Ascending aorta (tissue), 2 donors: Measurements from ENCODE around the gene NOL4L. TPM values are rescaled to one million over a fixed set of nuclear protein-coding genes. Genes with fewer than 3 reads are reported as not detected.

Experiments used
- DNase-seq, 2 donors: peaks; one replicate each; pipeline ENCODE4 v3.0.0-alpha.2; 2019; ENCODE audit warnings: low spot score in 2 of 2
- H3K27ac ChIP-seq, 2 donors: fragments of 200-600 bp; sonication (generic); one replicate each; pipeline ENCODE4 v1.5.1; 2016 to 2017; ENCODE audit warnings: mild to moderate bottlenecking in 1 of 2
- H3K27me3 ChIP-seq: fragments of 200-600 bp; sonication (generic); one replicate; pipeline ENCODE4 v1.5.1; 2017
- H3K36me3 ChIP-seq, 2 donors: fragments of 200-600 bp; sonication (generic); one replicate each; pipeline ENCODE4 v1.5.1; 2016
- H3K4me1 ChIP-seq, 2 donors: fragments of 200-600 bp; sonication (generic); one replicate each; pipeline ENCODE4 v1.5.1; 2016 to 2017; ENCODE audit warnings: mild to moderate bottlenecking in 1 of 2
- H3K4me3 ChIP-seq, 2 donors: fragments of 200-600 bp; sonication (generic); one replicate each; pipeline ENCODE4 v1.5.1; 2016 to 2017; ENCODE audit warnings: mild to moderate bottlenecking in 1 of 2
- H3K9me3 ChIP-seq, 2 donors: fragments of 200-600 bp; sonication (generic); one replicate each; pipeline ENCODE4 v1.5.1; 2016
- CTCF ChIP-seq, 3 experiments: fragments of 200-600 bp in 2 of 3; fragments of 450-650 bp in 1 of 3; sonication (generic) in 2 of 3; IDR thresholded peaks; one replicate each; pipeline ENCODE4 v1.5.1; 2016 to 2019; ENCODE audit warnings: antibody characterized with exemption in 3 of 3, mild to moderate bottlenecking in 1 of 3, moderate library complexity in 1 of 3
- intact Hi-C: fragments of 100-400 bp; cut with DNase I; formaldehyde crosslinking; loops from one replicate; pipeline ENCODE4 v1.15.1; 2023
- total RNA-seq: library from RNA; depleted of rRNA; stranded (reverse); fragments of >200 nt; gene quantifications from one replicate; pipeline ENCODE4 v1.1.0, GENCODE V29; 2016

NOL4L gene
- total RNA-seq, 1 donor from 2014 or later, result 19.8 TPM

GRCh38 chr20:32583581-32584070, 1.5 kb downstream of the NOL4L start:
- DNase-seq, result no peak
- Histone ChIP-seq H3K4me3 (peak overlapping the region; percentile 69 to 93), H3K4me1 (peaks cover 0 to 6% of the 10 kb centered on the region in 2 donors), H3K36me3 (no peaks in the 10 kb centered on the region), H3K27me3 (no peaks in the 10 kb centered on the region), H3K27ac (peak overlapping the region in 1 of 2 donors; percentile 1), H3K9me3 (no peaks in the 10 kb centered on the region)
- no peak for TF ChIP-seq CTCF (IDR thresholded peaks at IDR 0.05)
- intact Hi-C loops, result no loop called here

GRCh38 chr20:32582659-32583580, 2.2 kb downstream of the NOL4L start:
- H3K27ac ChIP-seq, result peak overlapping the region in 1 of 2 donors; percentile 1
- no peaks in the 10 kb centered on the region for H3K36me3 ChIP-seq
- no peak for DNase-seq
- peak overlapping the region; percentile 69 to 93 for H3K4me3 ChIP-seq
- no peaks in the 10 kb centered on the region for H3K9me3 ChIP-seq
- no peak for TF ChIP-seq CTCF (IDR thresholded peaks at IDR 0.05)
- intact Hi-C loops, result no loop called here
- peaks cover 0 to 6% of the 10 kb centered on the region in 2 donors for H3K4me1 ChIP-seq
- no peaks in the 10 kb centered on the region for H3K27me3 ChIP-seq

- H3K27me3 ChIP-seq, result no peaks in the 10 kb centered on the region
- H3K27ac ChIP-seq, result no peak overlapping the region
- peaks cover 0 to 6% of the 10 kb centered on the region in 2 donors for H3K4me1 ChIP-seq
- no peaks in the 10 kb centered on the region for H3K36me3 ChIP-seq
- no peak for TF ChIP-seq CTCF (IDR thresholded peaks at IDR 0.05)
- no peaks in the 10 kb centered on the region for H3K9me3 ChIP-seq
- H3K4me3 ChIP-seq, result no peak overlapping the region
- no peak for DNase-seq
- intact Hi-C loops, result no loop called here
Measured at GRCh38 chr20:32581839-32582658, 3.1 kb downstream of the NOL4L start.

- Histone ChIP-seq H3K27ac (no peak overlapping the region), H3K4me1 (peaks cover 0 to 6% of the 10 kb centered on the region in 2 donors), H3K27me3 (no peaks in the 10 kb centered on the region), H3K36me3 (no peaks in the 10 kb centered on the region), H3K4me3 (no peak overlapping the region), H3K9me3 (no peaks in the 10 kb centered on the region)
- no peak for TF ChIP-seq CTCF (IDR thresholded peaks at IDR 0.05)
- no peak for DNase-seq
- intact Hi-C loops, result no loop called here
Measured at GRCh38 chr20:32580970-32581838, 3.9 kb downstream of the NOL4L start.
